Spleen (tissue), 11 donors: Measurements from ENCODE around the gene SCN4A. TPM values are rescaled to one million over a fixed set of nuclear protein-coding genes. Genes with fewer than 3 reads are reported as not detected.
A peak's percentile ranks its signal among the peaks of the same experiment; 100 is the strongest.

Experiments used
- DNase-seq: peaks from one replicate; pipeline ENCODE4 v3.0.0-alpha.2; 2020
- H3K27ac ChIP-seq, 8 donors: fragments of 200-600 bp; sonication (generic) in 7 of 8; 1 replicate in 4 of 8; 2 replicates in 4 of 8; pipeline versions ENCODE4 v1.5.0 to v1.8.0; 2016 to 2021; ENCODE audit warnings: inconsistent platforms in 4 of 8, mild to moderate bottlenecking in 4 of 8, moderate library complexity in 1 of 8
- H3K27me3 ChIP-seq, 7 donors: fragments of 200-600 bp; sonication (generic) in 6 of 7; replicated peaks in 1 of 7; 1 replicate in 4 of 7; 2 replicates in 3 of 7; pipeline versions ENCODE4 v1.5.0 to v1.8.0; 2016 to 2021; ENCODE audit warnings: inconsistent platforms in 3 of 7, mild to moderate bottlenecking in 1 of 7
- H3K36me3 ChIP-seq, 6 donors: fragments of 200-600 bp; sonication (generic) in 5 of 6; 1 replicate in 4 of 6; 2 replicates in 2 of 6; pipeline versions ENCODE4 v1.5.0 to v1.8.0; 2016 to 2021; ENCODE audit warnings: inconsistent platforms in 2 of 6
- H3K4me1 ChIP-seq, 6 donors: fragments of 200-600 bp; sonication (generic) in 5 of 6; 1 replicate in 3 of 6; 2 replicates in 3 of 6; pipeline versions ENCODE4 v1.5.0 to v1.8.0; 2016 to 2021; ENCODE audit warnings: inconsistent platforms in 3 of 6
- H3K4me3 ChIP-seq, 8 donors: fragments of 200-600 bp; sonication (generic) in 7 of 8; 1 replicate in 4 of 8; 2 replicates in 4 of 8; pipeline versions ENCODE4 v1.5.0 to v1.8.0; 2016 to 2021; ENCODE audit warnings: inconsistent platforms in 4 of 8, mild to moderate bottlenecking in 4 of 8, moderate library complexity in 2 of 8
- H3K9me3 ChIP-seq, 8 donors: fragments of 200-600 bp; sonication (generic) in 7 of 8; 1 replicate in 4 of 8; 2 replicates in 4 of 8; pipeline versions ENCODE4 v1.5.0 to v1.8.0; 2016 to 2021; ENCODE audit warnings: inconsistent platforms in 4 of 8
- POLR2A ChIP-seq, 3 donors: fragments of 450-650 bp; IDR thresholded peaks; one replicate each; pipeline ENCODE4 v1.5.1; 2017; ENCODE audit warnings: antibody characterized with exemption in 3 of 3, mild to moderate bottlenecking in 1 of 3
- POLR2AphosphoS5 ChIP-seq, 3 donors: sonication (generic); formaldehyde crosslinking; IDR thresholded peaks; one replicate each; pipeline ENCODE4 v1.5.1; 2017; ENCODE audit warnings: antibody characterized with exemption in 3 of 3
- WGBS, 5 donors: extraction: QIAGEN DNeasy Blood & Tissue Kit in 3 of 5; methylation state at CpG; one replicate each; pipeline versions ENCODE4 v1.1.5 to v1.1.7; 2013 to 2018; 5-methylcytosine and 5-hydroxymethylcytosine counted together
- intact Hi-C: fragments of 100-400 bp; cut with DNase I; formaldehyde crosslinking; loops from one replicate; pipeline ENCODE4 v1.15.0; 2023; ENCODE audit warnings: low total_unique reads
- polyA plus RNA-seq, 3 donors: library from polyadenylated mRNA; stranded (reverse); fragments of 200-250 nt; gene quantifications; one replicate each; pipeline ENCODE4 v1.2.1, GENCODE V29; 2013
- total RNA-seq, 7 donors: library from RNA; depleted of rRNA in 3 of 7; stranded (reverse); fragments of >200 nt in 3 of 7; fragmentation: NEBNext Ultra II Directional in 4 of 7; extraction: Animal tissue kit (Norgen Biotek cat#: 25700) in 4 of 7; gene quantifications; one replicate each; pipeline versions ENCODE4 v1.1.0 to v1.2.1, GENCODE V29; 2016 to 2021
- TF ChIP-seq, protein P1 (sequence below), 11 experiments: fragments of 200-600 bp in 7 of 11; fragments of 450-650 bp in 4 of 11; sonication (generic) in 4 of 11; IDR thresholded peaks in 8 of 11; conservative IDR thresholded peaks in 3 of 11; 1 replicate in 7 of 11; 2 replicates in 4 of 11; pipeline versions ENCODE4 v1.4.0 to v1.8.0; 2016 to 2021; ENCODE audit warnings: antibody characterized with exemption in 11 of 11, inconsistent platforms in 4 of 11, mild to moderate bottlenecking in 1 of 11
- donor health status: healthy with polysubstance abuse.
- donor health status: DM: no; HTN: no; CAD: no; lungs with moderate emphysema.
- donor health status: DM: no; HTN: no; CAD: no.
- donor health status: Bipolar disorder and iron deficiency.
- donor health status: healthy.
- donor health status: DM: no; HTN: no; CAD: no.
- donor health status: DM: yes; HTN: yes; CAD: no.

SCN4A gene
- total and polyA plus RNA-seq, 10 donors = 0.14 to 4.0 (median 0.86) TPM

DNA sequence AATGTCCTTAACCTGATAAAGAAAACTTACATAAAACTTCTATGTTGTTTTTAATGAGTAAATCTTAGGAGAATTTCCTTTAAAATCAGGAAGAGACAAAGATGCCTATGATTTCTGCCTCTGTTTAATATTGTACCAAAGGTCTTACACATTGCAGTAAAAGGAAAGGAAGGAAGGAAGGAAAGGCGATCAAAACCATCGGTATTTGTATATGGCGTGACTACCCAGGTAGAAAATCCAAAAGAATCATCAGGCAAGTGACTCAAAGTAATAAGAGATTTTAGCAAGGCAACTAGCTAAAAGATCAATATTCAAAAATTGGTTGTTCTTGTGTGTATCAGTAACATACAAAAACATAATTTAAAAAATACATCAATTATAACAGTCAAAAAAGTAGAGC, 44.3 kb upstream of the SCN4A start:
- no peak for DNase-seq
- H3K9me3 ChIP-seq = no peaks in the 10 kb centered on the region
- TF ChIP-seq POLR2AphosphoS5 (IDR thresholded peaks at IDR 0.05) = no peak
- TF ChIP-seq POLR2A (IDR thresholded peaks at IDR 0.05) = no peak
- TF ChIP-seq, protein P1, sequence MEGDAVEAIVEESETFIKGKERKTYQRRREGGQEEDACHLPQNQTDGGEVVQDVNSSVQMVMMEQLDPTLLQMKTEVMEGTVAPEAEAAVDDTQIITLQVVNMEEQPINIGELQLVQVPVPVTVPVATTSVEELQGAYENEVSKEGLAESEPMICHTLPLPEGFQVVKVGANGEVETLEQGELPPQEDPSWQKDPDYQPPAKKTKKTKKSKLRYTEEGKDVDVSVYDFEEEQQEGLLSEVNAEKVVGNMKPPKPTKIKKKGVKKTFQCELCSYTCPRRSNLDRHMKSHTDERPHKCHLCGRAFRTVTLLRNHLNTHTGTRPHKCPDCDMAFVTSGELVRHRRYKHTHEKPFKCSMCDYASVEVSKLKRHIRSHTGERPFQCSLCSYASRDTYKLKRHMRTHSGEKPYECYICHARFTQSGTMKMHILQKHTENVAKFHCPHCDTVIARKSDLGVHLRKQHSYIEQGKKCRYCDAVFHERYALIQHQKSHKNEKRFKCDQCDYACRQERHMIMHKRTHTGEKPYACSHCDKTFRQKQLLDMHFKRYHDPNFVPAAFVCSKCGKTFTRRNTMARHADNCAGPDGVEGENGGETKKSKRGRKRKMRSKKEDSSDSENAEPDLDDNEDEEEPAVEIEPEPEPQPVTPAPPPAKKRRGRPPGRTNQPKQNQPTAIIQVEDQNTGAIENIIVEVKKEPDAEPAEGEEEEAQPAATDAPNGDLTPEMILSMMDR (IDR thresholded peaks at IDR 0.05 in 8 of 11, conservative IDR thresholded peaks at IDR 0.05 in 3 of 11) = no peak
- WGBS, 5 donors = 15 to 38% (median 23%) methylated on average over 3 of the region's 3 CpGs
- H3K4me1 ChIP-seq = peaks cover 41 to 100% (median 80%) of the 10 kb centered on the region in 6 donors
- peaks cover 0 to 6% (median 0%) of the 10 kb centered on the region in 6 donors for H3K36me3 ChIP-seq
- H3K4me3 ChIP-seq = peak overlapping the region in 5 of 8 donors; percentile 3 to 77 (median 16)
- peak overlapping the region; percentile 71 to 98 (median 96) for H3K27ac ChIP-seq
- H3K27me3 ChIP-seq = no peaks in the 10 kb centered on the region
- intact Hi-C loops = no loop called here

DNA sequence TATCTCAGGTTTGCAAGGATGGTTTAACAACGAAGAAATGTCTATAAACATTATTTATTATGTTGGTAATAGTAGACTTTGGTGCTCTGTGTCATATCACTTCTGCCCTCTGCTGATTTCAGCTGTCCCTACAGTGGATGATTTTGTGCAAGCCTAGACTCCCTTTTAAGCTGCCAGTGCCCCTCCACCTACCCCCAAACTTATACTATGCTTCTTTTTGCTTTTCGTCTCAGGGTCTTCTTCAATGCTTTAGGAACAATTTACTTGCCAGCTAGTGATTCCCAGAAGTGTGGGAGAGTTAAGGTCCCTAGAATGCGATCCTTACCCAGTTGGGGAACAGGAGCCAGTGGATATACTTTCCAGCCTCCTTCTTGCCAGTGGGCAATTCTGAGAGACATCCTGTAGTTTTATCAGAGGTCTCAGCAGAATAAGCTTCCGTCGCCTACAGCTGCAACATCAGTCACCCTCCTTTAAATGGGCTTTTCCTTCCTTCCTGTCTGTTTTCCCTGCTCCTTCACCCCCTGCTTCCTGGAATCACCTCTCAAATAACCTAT, 43.6 kb upstream of the SCN4A start:
- peak overlapping the region in 6 of 8 donors; percentile 3 to 77 (median 15) for H3K4me3 ChIP-seq

DNA sequence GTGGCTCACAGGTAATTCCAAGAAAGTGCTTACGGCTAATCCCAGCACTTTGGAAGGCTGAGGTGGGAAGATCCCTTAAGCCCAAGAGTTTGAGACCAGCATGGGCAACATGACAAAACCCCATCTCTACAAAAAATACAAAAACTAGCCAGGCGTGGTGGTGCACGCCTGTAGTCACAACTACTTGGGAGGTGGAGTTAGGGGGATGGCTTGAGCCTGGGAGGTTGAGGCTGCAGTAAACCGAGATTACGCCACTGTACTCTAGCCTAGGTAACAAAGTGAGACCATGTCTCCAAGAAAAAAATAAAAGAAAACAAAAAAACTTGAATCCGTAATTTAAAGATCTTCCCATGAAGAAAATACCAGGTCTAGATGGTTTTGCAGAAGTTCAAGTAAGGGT, 42.7 kb upstream of the SCN4A start:
- intact Hi-C loops = no loop called here
- 78 to 88% (median 87%) methylated on average over 6 of the region's 6 CpGs for WGBS, 5 donors
- no peak for TF ChIP-seq POLR2A (IDR thresholded peaks at IDR 0.05)
- TF ChIP-seq POLR2AphosphoS5 (IDR thresholded peaks at IDR 0.05) = no peak
- TF ChIP-seq, protein P1 (IDR thresholded peaks at IDR 0.05 in 8 of 11, conservative IDR thresholded peaks at IDR 0.05 in 3 of 11) = no peak
- H3K36me3 ChIP-seq = peaks cover 0 to 18% (median 0%) of the 10 kb centered on the region in 6 donors
- no peak for DNase-seq
- H3K9me3 ChIP-seq = no peaks in the 10 kb centered on the region
- peak overlapping the region in 2 of 8 donors; percentile 53 to 77 for H3K4me3 ChIP-seq
- H3K4me1 ChIP-seq = peaks cover 30 to 100% (median 78%) of the 10 kb centered on the region in 6 donors
- H3K27me3 ChIP-seq = no peaks in the 10 kb centered on the region
- H3K27ac ChIP-seq = peak overlapping the region; percentile 71 to 98 (median 96)

More for the DNA sequence above, 43.6 kb upstream of the SCN4A start:
- intact Hi-C loops = no loop called here
- Histone ChIP-seq H3K9me3 (no peaks in the 10 kb centered on the region), H3K36me3 (peaks cover 0 to 13% (median 0%) of the 10 kb centered on the region in 6 donors), H3K27me3 (no peaks in the 10 kb centered on the region), H3K4me1 (peaks cover 35 to 100% (median 77%) of the 10 kb centered on the region in 6 donors), H3K27ac (peak overlapping the region; percentile 71 to 98 (median 96))
- 15 to 26% (median 17%) methylated on average over 5 of the region's 5 CpGs for WGBS, 5 donors
- TF ChIP-seq POLR2AphosphoS5 (IDR thresholded peaks at IDR 0.05) (peak in 1 of 3 donors; percentile 83), POLR2A (IDR thresholded peaks at IDR 0.05) (no peak)
- TF ChIP-seq, protein P1 (IDR thresholded peaks at IDR 0.05 in 8 of 11, conservative IDR thresholded peaks at IDR 0.05 in 3 of 11) = peak in 4 of 11 experiments; percentile 22 to 28 (median 23)
- DNase-seq = no peak

DNA sequence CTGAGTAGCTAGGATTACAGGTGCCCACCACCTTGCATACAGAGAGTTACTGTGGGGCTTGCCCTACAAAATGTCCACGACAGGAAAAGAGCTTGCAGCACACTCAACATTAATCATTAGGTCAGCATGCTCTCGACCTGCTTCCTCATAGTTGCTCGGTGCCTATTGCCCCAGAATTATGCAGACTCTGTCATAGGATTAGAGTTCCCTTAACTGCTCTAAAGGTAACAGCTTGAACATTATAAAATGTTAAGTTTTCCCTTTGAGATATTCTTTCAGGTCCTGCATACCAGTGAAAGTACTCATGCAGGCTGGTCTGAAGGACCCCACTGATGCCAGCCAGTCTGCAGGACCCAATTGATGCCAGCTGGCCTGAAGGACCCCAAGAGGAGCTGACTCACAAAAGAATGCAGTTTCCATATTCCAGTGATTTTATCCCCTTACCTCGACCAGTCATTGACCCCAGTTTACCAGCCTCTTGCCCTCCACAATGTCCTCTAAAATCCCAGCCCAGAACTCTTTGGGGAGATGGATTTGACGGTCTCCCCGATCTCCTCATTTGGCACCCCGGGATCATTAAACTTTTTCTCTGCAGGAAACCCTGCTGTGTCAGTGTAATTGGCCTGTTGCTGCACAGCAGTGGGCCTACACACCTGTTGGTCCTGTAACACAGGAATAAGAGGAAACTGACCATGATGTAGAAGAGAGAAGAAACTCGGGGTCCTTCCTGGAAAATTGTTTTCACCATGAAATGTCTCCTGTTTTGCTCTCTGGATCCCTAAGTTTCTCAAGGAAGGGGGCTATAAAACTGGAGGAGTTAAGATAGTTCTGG, 37.1 kb upstream of the SCN4A start:
- Histone ChIP-seq H3K27ac (peak overlapping the region in 6 of 8 donors; percentile 60 to 89 (median 84)), H3K36me3 (peaks cover 0 to 61% (median 9%) of the 10 kb centered on the region in 6 donors), H3K27me3 (no peaks in the 10 kb centered on the region), H3K4me3 (no peak overlapping the region), H3K4me1 (peaks cover 34 to 100% (median 78%) of the 10 kb centered on the region in 6 donors), H3K9me3 (no peaks in the 10 kb centered on the region)
- DNase-seq = no peak
- TF ChIP-seq POLR2AphosphoS5 (IDR thresholded peaks at IDR 0.05) (peak in 1 of 3 donors; percentile 54), POLR2A (IDR thresholded peaks at IDR 0.05) (no peak)
- TF ChIP-seq, protein P1 (IDR thresholded peaks at IDR 0.05 in 8 of 11, conservative IDR thresholded peaks at IDR 0.05 in 3 of 11) = no peak
- WGBS, 5 donors = 54 to 67% (median 57%) methylated on average over 8 of the region's 8 CpGs
- intact Hi-C loops = no loop called here
